Gastrocnemius medialis (tissue), 4 donors: Measurements from ENCODE around the gene DTNA. TPM values are rescaled to one million over a fixed set of nuclear protein-coding genes. Genes with fewer than 3 reads are reported as not detected.

ENCODE experiments used
- ATAC-seq, 2 donors: fragments of 150-250 bp; one replicate each; pipeline ENCODE4 v1.9.1; 2016
- DNase-seq, 2 donors: peaks; one replicate each; pipeline ENCODE4 v3.0.0-alpha.2; 2019
- H3K27ac ChIP-seq, 4 donors: fragments of 200-600 bp; sonication (generic); 1 replicate in 1 of 4; 2 replicates in 3 of 4; pipeline ENCODE4 v1.5.1; 2016 to 2018; ENCODE audit warnings: mild to moderate bottlenecking in 2 of 4, moderate library complexity in 1 of 4
- H3K27me3 ChIP-seq, 3 donors: fragments of 200-600 bp; sonication (generic) in 2 of 3; 1 replicate in 1 of 3; 2 replicates in 2 of 3; pipeline versions ENCODE4 v1.5.1 to v1.6.0; 2016 to 2019; ENCODE audit warnings: mild to moderate bottlenecking in 1 of 3, moderate library complexity in 1 of 3
- H3K36me3 ChIP-seq, 2 donors: fragments of 200-600 bp; sonication (generic) in 1 of 2; one replicate each; pipeline ENCODE4 v1.5.1; 2017 to 2018
- H3K4me1 ChIP-seq, 2 donors: fragments of 200-600 bp; sonication (generic) in 1 of 2; one replicate each; pipeline ENCODE4 v1.5.1; 2016 to 2017; ENCODE audit warnings: mild to moderate bottlenecking in 2 of 2
- H3K4me3 ChIP-seq, 4 donors: fragments of 200-600 bp; sonication (generic) in 3 of 4; 1 replicate in 1 of 4; 2 replicates in 3 of 4; pipeline ENCODE4 v1.5.1; 2016 to 2019; ENCODE audit warnings: mild to moderate bottlenecking in 2 of 4
- H3K9me3 ChIP-seq, 3 donors: fragments of 200-600 bp; sonication (generic) in 2 of 3; 1 replicate in 1 of 3; 2 replicates in 2 of 3; pipeline ENCODE4 v1.5.1; 2016 to 2019
- CTCF ChIP-seq, 5 experiments: fragments of 450-650 bp in 3 of 5; fragments of 200-600 bp in 2 of 5; sonication (generic) in 2 of 5; IDR thresholded peaks in 4 of 5; conservative IDR thresholded peaks in 1 of 5; 1 replicate in 4 of 5; 2 replicates in 1 of 5; pipeline ENCODE4 v1.5.1; 2016 to 2019; ENCODE audit warnings: antibody characterized with exemption in 5 of 5, mild to moderate bottlenecking in 3 of 5, moderate library complexity in 3 of 5
- POLR2A ChIP-seq, 2 donors: fragments of 450-650 bp; IDR thresholded peaks; one replicate each; pipeline ENCODE4 v1.6.1; 2017; ENCODE audit warnings: antibody characterized with exemption in 2 of 2, mild to moderate bottlenecking in 2 of 2, moderate library complexity in 2 of 2
- in situ Hi-C, 4 donors: fragments of 200-750 bp; cut with MboI; loops; one replicate each; pipeline versions ENCODE4 v1.15.0 to v1.8.0; 2017; ENCODE audit warnings: low sequenced_read_pairs in 4 of 4
- intact Hi-C: fragments of 100-400 bp; cut with DNase I; formaldehyde crosslinking; loops from one replicate; pipeline ENCODE4 v1.15.1; 2023; ENCODE audit warnings: low total_unique reads
- total RNA-seq, 4 donors: library from RNA; depleted of rRNA; stranded (reverse); fragments of >200 nt; gene quantifications; one replicate each; pipeline versions ENCODE4 v1.1.0 to v1.2.3, GENCODE V29; 2016

The DTNA gene
- total RNA-seq, 4 donors from 2014 or later: 38.6 to 63.9 (median 56.1) TPM

GRCh38 chr18:34867520-34867919 is 157.4 kb downstream of the DTNA start:
- peak in 1 of 2 donors; percentile 28 for DNase-seq
- in situ Hi-C loops (loop anchor here (10.0 to 25.0 kb wide), 2 partner anchors 270 to 277 kb away; no protein-coding TSS in a partner anchor), intact Hi-C loops (loop anchor here (2.0 to 5.0 kb wide), 2 partner anchors 33 to 275 kb away; no protein-coding TSS in a partner anchor)

DNA sequence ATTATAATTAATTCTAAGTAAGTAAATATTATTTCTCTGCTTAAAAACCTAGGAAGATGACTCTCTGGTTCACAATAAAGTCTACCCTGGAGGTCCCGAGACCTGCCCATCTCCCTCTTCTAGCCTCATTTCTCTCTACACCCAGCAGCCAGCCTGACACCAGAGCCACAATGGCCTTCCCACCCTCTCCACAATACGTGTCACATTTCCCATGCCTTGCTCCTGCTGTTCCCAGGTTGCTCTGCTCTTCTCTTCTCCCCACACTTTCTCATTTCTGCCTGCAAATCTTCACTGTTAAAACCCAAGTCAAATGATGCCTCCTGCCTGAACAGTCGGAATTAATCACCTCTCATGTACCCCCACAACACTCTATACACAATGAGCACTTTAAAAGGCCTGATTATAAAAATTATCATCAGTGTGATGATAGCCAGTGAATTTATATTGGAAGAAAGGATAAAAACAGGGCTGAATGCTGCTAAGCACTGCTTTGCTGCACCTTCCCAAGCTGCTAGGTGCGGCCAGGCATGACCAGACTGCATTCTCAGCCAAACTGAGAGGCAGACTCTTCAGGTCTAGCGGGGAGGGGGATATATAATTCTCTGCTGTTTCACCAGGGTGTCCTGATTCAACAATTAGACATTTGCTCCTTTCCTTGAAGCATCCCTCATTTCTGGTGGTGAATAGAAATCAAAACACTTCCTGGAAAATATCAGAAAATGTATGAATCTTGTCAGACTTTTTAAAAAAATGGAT is 160.6 kb downstream of the DTNA start:
- Histone ChIP-seq H3K27me3 (no peaks in the 10 kb centered on the region), H3K4me3 (no peak overlapping the region), H3K9me3 (no peaks in the 10 kb centered on the region), H3K4me1 (peaks cover 0 to 21% of the 10 kb centered on the region in 2 donors), H3K27ac (peak overlapping the region in 2 of 4 donors; percentile 3 to 25), H3K36me3 (peaks cover 0 to 1% of the 10 kb centered on the region in 2 donors)
- TF ChIP-seq POLR2A (IDR thresholded peaks at IDR 0.05) (no peak), CTCF (IDR thresholded peaks at IDR 0.05 in 4 of 5, conservative IDR thresholded peaks at IDR 0.05 in 1 of 5) (no peak)
- in situ Hi-C loops: loop anchor here in 3 of 4 donors (25.0 kb wide), 1 partner anchor 267 kb away; no protein-coding TSS in a partner anchor
- no peak for ATAC-seq
- no peak for DNase-seq
- intact Hi-C loops: no loop called here

More at GRCh38 chr18:34867520-34867919, 157.4 kb downstream of the DTNA start:
- peaks cover 0 to 21% of the 10 kb centered on the region in 2 donors for H3K4me1 ChIP-seq
- ATAC-seq: peak in 1 of 2 donors; percentile 27
- no peak for TF ChIP-seq POLR2A (IDR thresholded peaks at IDR 0.05)
- peak in 2 of 5 experiments; percentile 12 to 48 for TF ChIP-seq CTCF (IDR thresholded peaks at IDR 0.05 in 4 of 5, conservative IDR thresholded peaks at IDR 0.05 in 1 of 5)
- H3K4me3 ChIP-seq: no peak overlapping the region
- H3K27me3 ChIP-seq: no peaks in the 10 kb centered on the region
- peak overlapping the region; percentile 22 to 69 (median 60) for H3K27ac ChIP-seq
- no peaks in the 10 kb centered on the region for H3K9me3 ChIP-seq
- H3K36me3 ChIP-seq: no peaks in the 10 kb centered on the region

DNA sequence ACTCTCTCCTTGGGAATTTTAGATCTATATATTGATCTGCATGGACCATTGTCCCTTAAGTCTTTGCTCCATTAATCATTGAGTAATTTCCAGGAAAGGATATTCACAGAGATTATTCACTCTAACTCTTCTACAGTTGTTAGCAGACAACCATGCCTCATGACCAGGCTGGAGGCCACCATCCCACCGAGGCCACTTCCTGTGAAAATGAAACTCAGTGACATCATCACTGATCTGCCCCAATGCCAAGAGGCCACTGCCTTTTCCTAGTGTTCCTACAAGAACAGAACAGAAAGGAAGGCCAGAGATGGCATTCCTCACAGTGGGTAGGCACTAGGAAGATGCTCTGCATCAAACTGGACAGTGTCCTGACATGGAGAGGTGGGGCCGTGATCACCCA is 161.3 kb downstream of the DTNA start:
- ATAC-seq (no peak), DNase-seq (no peak)
- Histone ChIP-seq H3K27ac (no peak overlapping the region), H3K4me3 (no peak overlapping the region), H3K9me3 (no peaks in the 10 kb centered on the region), H3K4me1 (peaks cover 0 to 21% of the 10 kb centered on the region in 2 donors), H3K27me3 (no peaks in the 10 kb centered on the region), H3K36me3 (peaks cover 0 to 4% of the 10 kb centered on the region in 2 donors)
- in situ Hi-C loops: loop anchor here in 3 of 4 donors (25.0 kb wide), 1 partner anchor 266 kb away; no protein-coding TSS in a partner anchor
- TF ChIP-seq POLR2A (IDR thresholded peaks at IDR 0.05) (no peak), CTCF (IDR thresholded peaks at IDR 0.05 in 4 of 5, conservative IDR thresholded peaks at IDR 0.05 in 1 of 5) (no peak)
- intact Hi-C loops: no loop called here

DNA sequence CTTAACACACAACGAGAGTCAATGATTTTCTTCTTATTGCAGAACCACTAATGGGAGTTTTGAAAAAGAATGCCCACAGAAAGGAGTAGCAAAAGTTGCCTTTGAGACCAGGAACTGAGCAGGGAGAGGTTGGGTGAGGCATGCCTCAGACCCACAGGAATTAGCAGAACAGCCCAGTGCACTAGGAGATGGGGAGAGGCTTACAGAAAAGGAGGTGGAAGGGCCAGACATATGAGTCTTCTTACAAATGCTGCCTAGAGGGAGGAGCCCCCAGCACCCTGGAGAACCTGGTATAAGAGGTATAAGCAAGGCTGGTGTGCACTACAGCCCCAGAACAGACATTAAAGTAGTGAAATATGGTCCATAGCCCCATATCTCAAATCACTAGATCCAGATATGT is 162.0 kb downstream of the DTNA start:
- TF ChIP-seq POLR2A (IDR thresholded peaks at IDR 0.05) (no peak), CTCF (IDR thresholded peaks at IDR 0.05 in 4 of 5, conservative IDR thresholded peaks at IDR 0.05 in 1 of 5) (no peak)
- in situ Hi-C loops: loop anchor here in 3 of 4 donors (25.0 kb wide), 1 partner anchor 265 kb away; no protein-coding TSS in a partner anchor
- H3K9me3 ChIP-seq: no peaks in the 10 kb centered on the region
- intact Hi-C loops: no loop called here
- no peak overlapping the region for H3K4me3 ChIP-seq
- H3K27ac ChIP-seq: no peak overlapping the region
- H3K27me3 ChIP-seq: no peaks in the 10 kb centered on the region
- no peak for ATAC-seq
- DNase-seq: no peak
- H3K36me3 ChIP-seq: peaks cover 0 to 4% of the 10 kb centered on the region in 2 donors
- peaks cover 0 to 20% of the 10 kb centered on the region in 2 donors for H3K4me1 ChIP-seq
